ENCODE data around the gene TBC1D9.

DNA sequence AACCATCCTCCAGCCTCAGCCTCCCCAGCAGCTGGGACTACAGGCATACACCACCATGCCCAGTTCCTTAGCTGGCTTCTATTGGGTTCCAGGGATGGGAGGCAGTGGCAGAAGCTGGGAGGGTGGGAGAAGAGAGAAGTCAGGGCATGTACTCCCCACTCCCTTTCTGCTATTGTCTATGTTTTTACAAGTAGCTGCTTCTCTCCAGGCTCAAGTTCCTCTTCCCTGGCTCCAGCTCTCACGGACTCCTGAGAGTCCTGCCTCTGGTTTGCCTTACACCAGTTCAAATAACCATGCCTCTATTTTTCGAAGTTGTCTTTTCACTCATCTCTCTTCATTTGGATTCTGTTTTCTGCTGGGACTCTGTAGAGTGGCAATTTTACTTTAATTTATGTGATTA is 2.9 kb downstream of the TBC1D9 start:
- TF ChIP-seq, protein P1, sequence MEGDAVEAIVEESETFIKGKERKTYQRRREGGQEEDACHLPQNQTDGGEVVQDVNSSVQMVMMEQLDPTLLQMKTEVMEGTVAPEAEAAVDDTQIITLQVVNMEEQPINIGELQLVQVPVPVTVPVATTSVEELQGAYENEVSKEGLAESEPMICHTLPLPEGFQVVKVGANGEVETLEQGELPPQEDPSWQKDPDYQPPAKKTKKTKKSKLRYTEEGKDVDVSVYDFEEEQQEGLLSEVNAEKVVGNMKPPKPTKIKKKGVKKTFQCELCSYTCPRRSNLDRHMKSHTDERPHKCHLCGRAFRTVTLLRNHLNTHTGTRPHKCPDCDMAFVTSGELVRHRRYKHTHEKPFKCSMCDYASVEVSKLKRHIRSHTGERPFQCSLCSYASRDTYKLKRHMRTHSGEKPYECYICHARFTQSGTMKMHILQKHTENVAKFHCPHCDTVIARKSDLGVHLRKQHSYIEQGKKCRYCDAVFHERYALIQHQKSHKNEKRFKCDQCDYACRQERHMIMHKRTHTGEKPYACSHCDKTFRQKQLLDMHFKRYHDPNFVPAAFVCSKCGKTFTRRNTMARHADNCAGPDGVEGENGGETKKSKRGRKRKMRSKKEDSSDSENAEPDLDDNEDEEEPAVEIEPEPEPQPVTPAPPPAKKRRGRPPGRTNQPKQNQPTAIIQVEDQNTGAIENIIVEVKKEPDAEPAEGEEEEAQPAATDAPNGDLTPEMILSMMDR (IDR thresholded peaks at IDR 0.05; ENCODE audit: low read depth, low read length): no peak
- TF ChIP-seq EZH2phosphoT487 (IDR thresholded peaks at IDR 0.05; ENCODE audit: low read depth): no peak

Measured in OCI-LY3 (cell line).